Stimulated activated CD8-positive, alpha-beta memory T cell treated with anti-CD3 and anti-CD28 coated beads, Interleukin-7, amount 100 ng/mL, for 1 hour (primary cell): ENCODE data around the gene MTAP.
A peak's percentile ranks its signal among the peaks of the same experiment; 100 is the strongest.
"Not testable (repeated sequence)": the region's sequence is repeated elsewhere in the genome, so short reads cannot be mapped to it uniquely, and the experiment has no call there.

Source experiments
- DNase-seq, 2 donors: peaks; one replicate each; pipeline ENCODE4 v3.0.0-alpha.2; 2020; ENCODE audit warnings: low read depth in 2 of 2

Gene MTAP

GRCh38 chr9:21919377-21920362 is 117.2 kb downstream of the MTAP start:
- no peak for DNase-seq

GRCh38 chr9:21923694-21924093 is 121.3 kb downstream of the MTAP start:
- no peak for DNase-seq

GRCh38 chr9:21927752-21928151 is 125.3 kb downstream of the MTAP start:
- DNase-seq, result no peak

- no peak for DNase-seq
Observed at GRCh38 chr9:21931428-21931827, 129.0 kb downstream of the MTAP start.

GRCh38 chr9:21933281-21933680 is 130.8 kb downstream of the MTAP start:
- DNase-seq, result no peak

GRCh38 chr9:21933865-21934264 is 131.4 kb downstream of the MTAP start:
- no peak for DNase-seq

- DNase-seq, result no peak
Observed at GRCh38 chr9:21935631-21936030, 133.2 kb downstream of the MTAP start.

- no peak for DNase-seq
Observed at GRCh38 chr9:21936161-21936560, 133.7 kb downstream of the MTAP start.

- no peak for DNase-seq
Observed at GRCh38 chr9:21941337-21941995, 139.0 kb downstream of the MTAP start.

GRCh38 chr9:21943464-21943863 is 141.0 kb downstream of the MTAP start:
- no peak for DNase-seq

GRCh38 chr9:21945606-21946005 is 143.2 kb downstream of the MTAP start:
- DNase-seq, result no peak

GRCh38 chr9:21958833-21959232 is 156.4 kb downstream of the MTAP start:
- no peak for DNase-seq

- DNase-seq, result not testable (repeated sequence)
Observed at GRCh38 chr9:21959268-21959667, 156.8 kb downstream of the MTAP start.

GRCh38 chr9:21961569-21961968 is 159.1 kb downstream of the MTAP start:
- no peak for DNase-seq

- peak in 1 of 2 donors; percentile 20 for DNase-seq
Observed at GRCh38 chr9:21964925-21965385, 162.5 kb downstream of the MTAP start.

GRCh38 chr9:21965401-21965951 is 163.0 kb downstream of the MTAP start:
- DNase-seq, result no peak

- DNase-seq, result no peak
Observed at GRCh38 chr9:21966140-21966851, 163.9 kb downstream of the MTAP start.

GRCh38 chr9:21967169-21967568 is 164.7 kb downstream of the MTAP start:
- no peak for DNase-seq

GRCh38 chr9:21967702-21968101 is 165.3 kb downstream of the MTAP start:
- DNase-seq, result no peak

GRCh38 chr9:21968331-21969010 is 166.0 kb downstream of the MTAP start:
- DNase-seq, result no peak
